HG03103 (cell line): ENCODE results near the gene SOCS7.

Source experiments
- ATAC-seq: cut with Tn5 transposase; IDR thresholded peaks from one replicate; pipeline ENCODE4 v1.9.1; 2021; ENCODE audit warnings: low read depth; ENCODE audit not compliant: unreplicated experiment

The SOCS7 gene

DNA sequence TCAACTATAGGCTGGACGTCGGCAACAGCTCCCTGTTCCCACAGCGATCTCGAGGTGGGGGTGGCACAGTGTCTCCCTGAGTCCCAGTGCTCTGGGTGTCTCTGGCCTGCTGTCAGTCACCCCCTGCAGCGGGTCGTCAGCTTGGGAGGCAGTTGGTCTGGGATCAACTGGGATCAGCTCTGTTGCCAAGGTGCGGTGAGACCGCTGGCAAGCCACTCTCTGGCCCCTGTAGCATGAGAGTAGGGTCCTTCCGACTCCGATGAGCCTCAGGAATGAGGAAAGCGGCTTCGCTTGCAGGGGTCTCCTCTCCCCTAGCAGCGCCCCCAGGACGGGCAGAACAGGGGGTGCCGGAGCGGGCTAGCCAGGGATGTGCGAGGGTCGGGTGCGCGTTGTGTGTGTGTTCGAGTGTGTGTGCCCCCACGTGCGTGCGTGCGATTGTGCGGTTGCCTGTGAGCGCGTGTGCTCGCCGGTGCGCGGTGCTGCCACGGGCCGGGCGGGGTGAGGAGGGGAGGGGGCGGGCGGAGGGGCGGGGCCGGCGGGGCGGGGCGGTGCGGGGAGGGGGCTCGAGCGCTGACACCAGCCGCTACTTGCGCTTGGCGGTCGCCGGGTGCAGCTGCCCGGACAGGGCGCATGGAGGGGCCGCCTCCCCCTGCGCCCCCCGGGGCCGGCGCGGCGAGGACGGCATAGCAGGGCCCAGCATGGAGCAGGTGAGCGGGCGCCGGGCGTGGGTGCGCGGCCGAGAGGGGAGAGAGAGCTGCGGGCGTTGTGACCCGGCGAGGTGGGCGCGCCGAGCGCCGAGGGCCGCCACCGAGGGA, 67.3 kb downstream of the SOCS7 start:
- ATAC-seq, result no peak

DNA sequence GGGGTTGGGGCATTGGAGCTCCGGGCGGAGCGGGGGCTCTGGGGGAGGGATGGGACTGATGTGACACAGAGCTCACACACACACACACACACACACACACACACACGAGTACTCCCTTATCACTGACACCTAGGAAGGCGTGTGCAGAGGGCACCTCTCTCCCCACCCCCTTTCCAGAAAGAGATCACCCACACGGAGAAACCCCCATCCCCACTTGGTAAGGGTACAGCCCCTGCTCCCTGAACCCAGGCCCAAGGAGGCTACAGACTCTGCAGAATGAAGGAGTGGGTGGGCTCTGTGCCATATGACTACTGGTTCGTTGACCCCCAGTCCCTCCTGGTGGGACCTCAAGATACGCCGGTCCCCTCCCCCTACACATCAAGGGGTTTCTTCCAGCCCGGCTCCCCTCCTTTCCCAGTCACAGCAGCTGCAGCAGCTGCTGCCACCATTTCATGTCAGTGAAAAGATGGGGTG, 67.9 kb downstream of the SOCS7 start:
- ATAC-seq, result no peak

DNA sequence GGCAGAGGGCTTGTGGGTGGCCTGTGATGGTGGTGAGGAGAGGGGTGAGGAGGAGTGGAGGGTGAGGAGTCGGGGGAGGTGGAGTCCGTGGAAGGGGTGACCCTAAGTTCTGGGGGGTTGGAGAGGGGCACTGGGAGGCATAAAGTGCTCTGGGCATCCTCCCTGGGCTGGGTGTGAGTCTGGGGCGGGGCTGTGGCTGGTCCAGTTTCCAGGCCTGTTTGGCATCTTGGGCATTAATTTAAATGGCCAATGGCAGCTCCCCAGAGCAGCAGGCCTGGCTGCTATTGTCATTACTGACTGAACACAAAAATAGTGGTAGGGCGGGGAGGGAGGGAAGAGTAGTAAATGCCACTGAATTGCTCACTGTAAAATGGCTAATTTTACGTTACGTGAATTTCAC, 68.9 kb downstream of the SOCS7 start:
- no peak for ATAC-seq

DNA sequence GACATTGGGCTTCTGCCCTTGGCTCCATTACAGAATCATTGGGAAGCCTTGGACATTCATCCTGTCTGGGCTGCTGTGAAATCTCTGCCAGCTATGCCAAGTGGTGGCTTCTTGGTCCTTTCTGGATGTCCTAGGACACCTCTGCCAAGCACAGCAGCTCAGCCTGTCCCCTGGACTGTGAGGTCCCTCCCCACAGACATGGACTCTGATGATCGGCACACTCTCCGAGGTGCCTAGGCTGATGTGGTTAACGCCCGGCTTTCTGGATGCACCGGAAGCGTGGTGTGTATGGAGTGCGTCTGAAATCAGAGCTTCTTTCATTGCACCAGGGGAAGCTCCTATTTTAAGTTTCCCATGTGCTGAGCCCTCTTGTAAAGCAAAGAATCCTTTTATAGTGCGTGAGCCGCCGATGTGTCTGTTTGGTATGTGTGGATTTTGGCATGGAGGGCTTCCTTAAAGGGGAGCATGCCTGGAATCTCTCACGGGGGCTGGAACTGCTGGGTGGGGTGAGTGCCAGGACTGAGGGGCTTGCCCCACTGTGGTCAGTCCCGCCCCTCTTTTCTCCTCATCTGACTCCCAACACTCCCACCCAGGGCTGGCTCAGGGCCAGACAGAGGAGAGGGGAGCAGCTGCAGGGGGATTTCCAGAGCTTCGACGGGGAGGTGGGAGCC, 69.7 kb downstream of the SOCS7 start:
- ATAC-seq, result no peak

DNA sequence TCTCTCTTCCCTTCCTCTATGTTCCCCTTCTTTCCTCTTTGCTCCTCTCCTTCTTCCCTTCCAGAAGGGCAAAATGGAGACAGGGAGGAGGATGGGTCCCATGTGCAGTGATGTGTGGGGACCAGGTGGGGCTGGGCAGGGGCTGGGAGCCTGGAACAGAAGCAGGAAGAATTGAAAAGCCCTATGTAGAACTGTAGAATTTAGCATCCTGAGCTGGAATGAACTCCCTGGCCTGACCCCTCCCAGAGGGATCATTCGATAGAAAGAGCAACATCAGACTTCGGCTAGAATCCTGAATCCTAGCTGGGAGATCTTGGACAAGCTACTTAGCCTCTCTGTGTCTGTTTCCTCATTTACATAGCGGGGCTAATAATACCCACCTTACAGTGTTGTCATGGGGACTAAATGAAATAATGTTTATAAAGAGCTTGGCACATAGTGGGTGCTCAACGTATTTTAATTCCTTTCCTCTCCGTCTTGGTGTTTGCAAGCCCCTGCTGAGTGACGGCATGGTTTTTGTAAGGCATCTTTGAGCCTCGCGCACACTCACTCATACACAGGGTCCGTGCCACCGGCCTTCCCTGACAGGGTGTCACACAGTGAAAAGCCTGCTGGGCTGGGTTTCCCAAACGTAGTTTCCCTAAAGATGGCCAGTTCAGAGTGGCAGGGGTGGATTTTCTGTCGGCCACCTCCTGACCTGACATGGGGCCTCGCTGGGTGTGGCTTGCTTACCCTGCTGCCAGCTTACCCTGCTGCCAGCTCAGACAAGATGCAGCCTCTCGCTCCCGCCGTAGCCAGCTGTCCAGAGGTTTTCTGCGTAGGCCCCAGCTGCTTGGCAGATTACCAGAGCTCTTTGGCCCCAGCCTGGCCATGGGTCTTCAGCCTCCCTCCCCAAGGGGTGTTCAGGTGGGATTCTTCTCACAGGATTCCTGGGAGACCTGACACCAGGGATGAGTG, 70.5 kb downstream of the SOCS7 start:
- ATAC-seq, result no peak

DNA sequence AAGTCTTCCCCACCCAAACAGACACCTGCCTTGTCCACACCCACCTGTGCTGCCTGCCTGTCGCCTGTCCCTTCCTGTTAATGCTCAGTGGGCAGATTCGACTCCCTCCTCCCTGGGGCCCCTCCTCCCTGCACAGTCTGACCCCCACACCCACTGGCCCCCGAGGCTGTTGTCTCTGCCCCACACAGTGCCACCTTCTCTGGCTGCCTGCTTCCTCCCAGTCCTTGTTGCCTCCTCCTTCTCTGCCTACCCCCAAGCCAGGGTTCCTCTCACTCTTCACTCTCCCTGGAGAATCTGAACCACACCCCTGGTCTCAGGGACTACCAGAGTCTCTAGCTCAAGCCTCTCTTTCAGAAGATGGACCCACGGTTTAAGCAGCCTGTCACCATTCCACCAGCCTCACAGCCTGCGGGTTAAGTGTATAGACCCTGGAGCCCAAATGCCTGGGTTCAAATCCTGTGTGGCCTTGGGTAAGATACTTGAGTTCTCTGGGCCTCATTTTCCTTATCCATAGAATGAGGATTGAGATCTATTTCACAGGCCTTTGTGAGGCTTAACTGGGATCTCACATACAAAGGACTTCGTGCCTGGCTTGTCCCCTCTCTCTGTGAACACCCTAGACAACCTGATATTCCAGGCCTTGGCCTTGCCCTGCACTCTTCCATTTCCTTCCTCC, 72.8 kb downstream of the SOCS7 start:
- no peak for ATAC-seq

DNA sequence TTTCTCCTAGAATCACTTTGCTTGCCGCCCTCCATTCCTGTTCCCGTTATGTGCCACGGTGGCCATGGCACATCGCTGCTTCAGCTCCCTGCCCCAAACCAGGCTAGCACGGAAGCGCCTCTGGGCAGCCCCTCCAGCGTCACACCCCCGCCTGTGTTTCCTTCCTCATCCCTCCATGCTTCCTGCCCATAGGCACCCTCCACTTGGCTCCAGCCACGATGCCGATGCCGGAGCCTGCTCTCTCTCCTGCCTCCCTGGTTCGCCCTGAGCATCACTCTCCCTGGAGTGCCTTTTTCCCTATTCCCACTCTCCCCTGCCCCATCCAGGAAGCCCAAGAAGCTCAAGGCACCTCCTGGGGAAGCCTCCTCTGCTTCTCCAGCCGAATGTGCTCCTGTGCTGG, 73.4 kb downstream of the SOCS7 start:
- no peak for ATAC-seq

DNA sequence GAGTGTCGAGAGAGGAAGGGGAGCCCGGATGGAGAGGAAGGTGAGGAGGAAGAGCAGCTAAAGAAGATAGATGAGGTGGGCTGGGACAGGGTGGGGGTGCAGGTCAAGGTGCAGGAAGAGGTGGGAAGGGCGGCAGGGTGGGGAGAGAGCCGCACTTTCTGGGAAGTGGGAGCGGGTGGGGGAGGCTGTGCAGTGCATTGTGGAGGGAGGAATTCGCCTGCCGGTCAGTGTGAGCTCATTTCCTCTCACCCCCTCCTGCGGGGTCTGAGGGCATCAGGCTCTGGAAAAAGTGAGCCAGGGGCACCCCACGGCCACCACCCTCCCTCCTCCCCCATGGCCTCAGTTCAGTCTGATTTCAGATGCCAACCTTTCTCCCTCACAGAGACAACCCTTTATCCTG, 74.1 kb downstream of the SOCS7 start:
- ATAC-seq, result no peak

DNA sequence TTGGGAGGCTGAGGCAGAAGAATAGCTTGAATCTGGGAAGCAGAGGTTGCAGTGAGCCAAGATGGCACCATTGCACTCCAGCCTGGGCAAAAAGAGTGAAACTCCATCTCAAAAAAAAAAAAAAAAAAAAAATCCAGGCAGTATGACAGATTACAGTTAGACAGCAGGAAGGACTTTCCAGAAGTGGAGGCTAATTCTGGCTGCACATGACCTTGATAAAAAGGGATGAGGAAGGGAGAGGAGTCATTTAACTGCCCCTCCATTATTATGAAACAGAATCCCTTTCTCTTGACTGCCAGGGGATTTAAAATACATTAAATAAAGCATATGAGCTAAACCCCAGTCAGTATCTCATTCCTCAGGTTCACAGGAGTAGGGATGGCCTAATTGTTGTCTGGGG, 74.8 kb downstream of the SOCS7 start:
- no peak for ATAC-seq

DNA sequence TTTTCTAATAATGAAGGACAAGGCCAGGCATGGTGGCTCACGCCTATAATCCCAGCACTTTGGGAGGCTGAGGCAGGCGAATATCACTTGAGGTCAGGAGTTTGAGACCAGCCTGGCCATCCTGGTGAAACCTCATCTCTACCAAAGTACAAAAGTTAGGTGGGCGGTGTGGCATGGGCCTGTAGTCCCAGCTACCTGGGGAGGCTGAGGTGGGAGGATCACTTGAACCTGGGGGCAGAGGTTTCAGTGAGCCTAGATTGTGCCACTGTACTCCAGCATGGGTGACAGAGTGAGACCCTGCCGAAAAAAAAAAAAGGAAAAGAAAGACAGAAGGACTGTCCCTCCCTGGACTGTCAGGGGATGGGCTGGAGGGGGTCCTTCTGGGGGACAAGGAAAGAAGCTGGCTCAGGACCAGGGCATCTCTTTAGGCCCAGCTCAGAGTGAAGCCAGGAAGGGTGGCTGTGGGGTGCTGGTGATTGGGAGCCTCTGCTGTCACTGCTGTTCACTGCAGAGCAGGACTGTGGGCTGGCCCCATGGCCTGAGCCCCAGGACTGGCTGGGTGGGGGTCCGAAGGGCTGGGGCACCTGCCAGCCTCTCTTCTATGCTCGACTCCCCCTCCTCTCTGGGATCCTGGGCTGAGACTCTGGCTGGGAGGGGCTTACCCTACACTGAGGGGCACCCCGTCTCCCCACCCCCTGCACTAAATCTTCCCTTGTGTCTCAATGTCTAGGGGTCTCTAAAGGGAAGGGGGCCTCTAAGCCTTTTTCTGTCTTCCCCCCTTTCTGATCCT, 75.7 kb downstream of the SOCS7 start:
- ATAC-seq, result no peak

DNA sequence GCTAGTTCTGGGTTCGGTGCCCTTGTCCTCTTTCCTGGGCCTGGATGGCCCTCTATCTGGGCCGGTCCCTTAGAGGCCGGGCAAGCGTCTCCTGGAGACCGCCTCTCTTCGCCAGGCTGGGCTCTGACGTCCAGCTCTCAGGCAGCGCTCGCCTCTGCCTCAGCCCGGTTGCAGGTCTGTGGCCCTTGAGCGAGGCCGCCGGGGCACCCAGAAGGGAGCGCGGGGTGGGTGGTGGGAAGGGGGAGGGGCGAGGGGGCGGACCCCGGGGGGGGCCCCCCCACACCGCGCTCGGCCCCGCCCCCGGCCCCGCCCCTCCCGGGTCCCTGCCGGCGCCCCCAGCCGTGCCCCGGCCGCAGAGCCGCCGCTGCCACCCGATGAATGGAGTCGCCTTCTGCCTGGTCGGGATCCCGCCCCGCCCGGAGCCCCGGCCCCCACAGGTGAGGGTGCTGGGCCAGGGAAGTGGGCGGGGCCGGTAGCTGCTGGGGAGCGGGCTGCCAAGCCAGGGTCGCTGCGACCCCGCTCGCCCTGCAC, 76.5 kb downstream of the SOCS7 start, which contains the start of gene ARHGAP23:
Gene ARHGAP23 (plus strand): TSS at position 353 of the 531 bp plus-strand sequence. CDS start 22 bp downstream, at position 375.
- ATAC-seq, result no peak

DNA sequence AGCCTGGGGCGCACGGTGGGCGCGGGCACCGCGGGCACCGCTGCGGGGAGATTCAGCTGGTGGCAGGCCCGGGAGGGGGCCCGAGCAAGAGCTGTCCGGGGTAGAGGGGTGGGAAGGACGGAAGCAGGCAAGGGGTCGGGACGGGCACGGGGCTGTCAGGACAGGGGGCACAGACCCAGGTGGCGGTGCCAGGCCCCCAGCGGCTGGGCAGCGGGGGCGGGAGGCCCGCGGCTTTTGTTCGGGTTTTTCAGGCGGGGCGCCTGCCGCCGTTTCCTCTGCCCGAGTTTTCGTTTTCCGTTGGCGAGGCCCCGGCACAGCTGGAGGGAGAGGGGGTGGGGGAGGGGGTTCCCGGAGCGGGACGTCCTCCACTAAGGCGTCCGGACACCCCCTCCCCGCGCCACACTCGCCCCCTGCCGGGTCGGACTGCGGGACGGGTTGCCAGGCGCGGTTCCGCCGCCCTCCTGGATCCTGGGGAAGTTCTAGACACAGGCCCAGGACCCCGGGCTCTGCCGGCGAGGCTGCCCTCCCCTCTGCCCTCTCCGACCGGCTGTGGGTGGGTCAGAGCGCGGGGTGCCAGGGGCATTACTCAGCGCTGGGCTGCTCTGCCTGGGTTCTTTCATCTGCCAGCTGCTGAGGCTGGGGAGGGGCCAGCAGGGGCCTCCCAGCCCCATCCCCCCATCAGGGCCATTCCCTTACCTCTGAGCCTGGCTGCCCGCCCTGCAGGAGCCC, 77.2 kb downstream of the SOCS7 start:
- ATAC-seq, result no peak

DNA sequence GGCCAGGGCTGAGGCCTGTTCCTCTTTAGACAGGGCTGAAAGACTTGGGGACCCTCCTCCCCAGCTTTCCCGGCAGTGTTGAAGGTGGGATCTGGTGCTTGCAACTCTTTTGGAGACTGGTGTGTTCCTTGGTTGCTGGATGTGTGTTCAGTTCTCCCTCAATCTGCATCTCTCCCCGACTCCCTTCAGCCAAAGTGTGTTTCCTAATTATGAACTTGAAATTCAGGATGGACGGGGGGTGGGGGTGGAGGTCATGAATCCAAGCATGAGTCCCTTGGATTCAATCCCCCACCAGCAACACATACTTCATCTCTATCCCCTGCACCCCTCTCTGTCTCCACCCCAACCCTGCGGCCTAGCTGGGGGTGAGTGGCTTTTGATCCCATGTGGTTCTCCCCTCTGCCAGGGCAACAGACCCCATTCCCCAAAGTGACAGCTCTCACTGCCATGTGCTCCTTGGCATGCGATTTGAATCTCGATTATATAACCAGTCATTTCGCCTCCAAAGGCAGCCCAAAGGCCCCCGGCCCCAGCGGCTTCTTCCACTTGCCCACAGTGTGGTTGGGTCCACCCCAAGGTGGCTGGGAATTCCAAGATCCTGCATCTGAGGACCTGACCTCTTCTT, 77.9 kb downstream of the SOCS7 start:
- ATAC-seq, result no peak

DNA sequence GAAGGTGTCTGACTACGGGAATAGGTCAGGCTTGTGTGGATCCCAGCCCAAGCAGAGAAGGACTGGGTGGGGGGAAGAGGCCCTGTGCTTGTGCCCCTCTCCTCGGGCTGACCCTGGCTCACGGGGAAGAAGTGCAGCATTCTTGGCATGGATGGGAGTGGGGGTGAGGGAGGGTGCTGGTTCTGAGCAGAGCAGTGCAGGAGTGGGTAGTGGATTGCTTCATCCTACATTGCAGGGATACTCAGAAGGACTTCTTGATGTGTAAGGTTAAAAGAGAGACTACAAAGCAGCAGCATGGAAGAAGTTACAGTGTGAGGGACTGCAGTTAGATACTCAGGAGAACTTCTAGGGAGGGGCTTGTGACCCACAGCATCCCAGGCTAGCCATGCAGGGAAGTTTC, 78.7 kb downstream of the SOCS7 start:
- no peak for ATAC-seq

DNA sequence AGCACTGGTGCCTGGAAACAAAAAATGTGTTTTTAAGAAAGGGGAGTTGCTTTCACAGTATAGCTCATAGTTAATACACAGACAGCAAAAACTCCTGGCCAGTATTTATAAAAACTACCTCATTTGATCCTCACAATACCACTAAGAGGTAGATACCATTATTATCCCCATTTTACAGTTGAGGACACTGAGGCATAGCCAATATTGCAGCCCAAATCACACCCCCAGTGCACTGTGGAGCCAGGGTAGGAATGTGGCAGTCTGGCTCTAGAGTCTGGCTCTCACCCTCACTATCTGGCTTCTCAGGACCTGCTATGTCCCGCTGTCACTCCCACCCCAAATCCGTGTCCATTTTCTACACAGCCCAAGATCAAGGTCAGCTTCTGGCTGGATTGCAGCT, 79.2 kb downstream of the SOCS7 start:
- ATAC-seq, result no peak

DNA sequence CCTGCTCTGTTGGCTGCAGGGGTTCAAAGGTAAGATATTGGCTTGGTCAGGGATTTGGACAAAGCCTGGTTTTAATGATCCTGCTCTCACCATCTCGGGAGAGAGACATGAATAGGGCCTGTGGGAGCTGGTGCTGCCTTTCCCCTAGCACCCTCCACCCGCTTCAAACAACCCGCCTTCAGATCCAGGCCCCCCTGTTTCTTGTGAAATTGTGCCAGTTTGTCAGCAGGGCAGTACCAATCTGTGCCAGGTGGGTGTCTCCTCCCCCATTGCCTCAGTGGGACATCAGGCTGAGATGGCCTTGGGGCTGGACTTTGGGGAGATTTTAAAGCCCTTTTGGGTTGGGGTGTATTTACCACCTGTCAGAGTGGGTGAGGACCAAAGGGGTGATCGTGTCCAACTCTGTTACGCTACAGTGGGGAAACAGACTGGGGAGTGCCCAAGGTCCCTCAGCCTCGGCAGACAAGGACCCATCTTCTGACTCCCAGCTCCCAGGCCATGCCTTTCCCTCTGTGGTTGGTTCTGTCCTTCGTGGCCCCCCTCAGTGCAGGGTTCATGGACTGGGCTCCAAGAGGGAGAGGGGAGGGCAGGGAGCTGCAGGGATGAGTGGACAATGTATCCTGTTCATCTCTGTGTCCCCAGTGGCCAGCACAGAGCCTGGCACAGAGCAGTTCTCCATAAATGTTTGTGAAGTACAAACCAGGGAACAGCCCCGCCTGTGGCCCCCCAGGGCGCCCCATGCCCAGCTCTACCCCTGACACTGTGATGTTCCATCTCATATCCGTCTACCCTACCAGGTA, 79.9 kb downstream of the SOCS7 start:
- no peak for ATAC-seq

DNA sequence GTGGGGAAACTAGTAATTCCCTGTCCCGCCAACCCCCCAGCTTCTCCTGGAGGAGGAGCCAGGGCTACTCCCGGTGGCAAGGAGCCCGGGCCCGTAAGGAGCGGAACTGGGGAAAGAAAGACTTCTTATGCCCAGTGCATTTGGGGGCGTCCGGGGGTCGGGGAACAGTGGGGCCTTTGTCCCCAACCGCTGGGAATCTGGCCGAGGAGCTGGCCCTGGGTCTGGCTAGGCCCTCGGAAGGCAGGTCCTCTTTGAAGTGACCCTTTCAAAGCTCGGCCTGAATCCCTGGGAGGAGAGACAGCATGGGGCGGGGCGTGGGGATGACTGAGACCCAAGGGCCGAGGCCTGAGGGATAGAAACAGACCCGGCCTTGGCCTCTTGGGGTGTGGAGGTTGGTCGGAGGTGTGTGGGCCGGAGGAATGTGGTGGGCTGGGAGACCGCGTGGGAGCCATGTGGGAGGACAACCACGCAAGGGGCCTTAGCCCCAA, 82.6 kb downstream of the SOCS7 start:
- no peak for ATAC-seq
